Activated CD8-positive, alpha-beta memory T cell treated with anti-CD3 and anti-CD28 coated beads, Interleukin-2, amount 10 ng/mL, durations not matched to agents 7 days and 5 days (primary cell): Measurements from ENCODE around the gene STK32B. TPM values are rescaled to one million over a fixed set of nuclear protein-coding genes. Genes with fewer than 3 reads are reported as not detected.

Experiments
- ATAC-seq: fragments of 150-1000 bp; cut with Tn5 transposase; one replicate; pipeline ENCODE4 v1.10.0; 2021; ENCODE audit warnings: moderate library complexity
- CTCF ChIA-PET: fragments of 350-600 bp; sonication (Branson Sonifier 250); formaldehyde crosslinking; loops from one replicate; lab custom pipeline; 2021; ENCODE audit warnings: antibody characterized with exemption; lab: Charles Lee
- DNase-seq: peaks from one replicate; pipeline ENCODE4 v3.0.0-alpha.2; 2020
- H3K27ac Mint-ChIP-seq: one replicate; pipeline ENCODE4 v1.8.0; 2021; ENCODE audit warnings: mild to moderate bottlenecking, mixed read lengths
- H3K27me3 Mint-ChIP-seq: one replicate; pipeline ENCODE4 v1.8.0; 2021; ENCODE audit warnings: mixed read lengths
- H3K36me3 Mint-ChIP-seq: one replicate; pipeline ENCODE4 v1.8.0; 2021; ENCODE audit warnings: mild to moderate bottlenecking, mixed read lengths
- H3K4me1 Mint-ChIP-seq: one replicate; pipeline ENCODE4 v1.8.0; 2021; ENCODE audit warnings: mixed read lengths
- H3K4me3 Mint-ChIP-seq: one replicate; pipeline ENCODE4 v1.8.0; 2021; ENCODE audit warnings: mild to moderate bottlenecking, moderate library complexity, mixed read lengths
- H3K9me3 Mint-ChIP-seq: one replicate; pipeline ENCODE4 v1.8.0; 2022; ENCODE audit warnings: low read depth, mixed read lengths
- total RNA-seq, 2 experiments: library from RNA; stranded (reverse); gene quantifications; one replicate each; pipeline ENCODE4 v1.2.3, GENCODE V29; 2021

Gene STK32B
- total RNA-seq, 2 experiments from 2014 or later = not detected

DNA sequence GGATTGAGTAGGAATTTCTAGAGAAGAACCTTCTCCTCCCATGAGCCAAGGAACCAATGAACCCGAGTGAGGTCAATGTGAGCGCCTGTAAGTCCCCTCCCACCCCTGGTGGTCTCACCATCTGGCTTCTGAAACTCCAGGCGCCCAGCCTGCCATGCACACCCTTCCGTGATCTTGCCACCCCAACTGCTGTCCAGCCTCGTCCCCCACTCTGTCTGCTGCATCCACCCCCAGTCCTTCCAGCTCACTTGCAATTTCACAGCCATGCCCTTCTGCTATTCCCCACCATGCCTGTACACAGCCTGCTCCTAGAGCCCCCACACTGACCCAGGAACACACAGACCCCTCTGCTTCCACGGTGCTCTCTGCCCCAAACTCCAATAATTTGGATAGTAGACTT, 323.7 kb downstream of the STK32B start:
- ATAC-seq = no peak
- Mint-ChIP-seq H3K9me3 (peaks cover 7% of the 10 kb centered on the region), H3K4me3 (no peak overlapping the region), H3K27ac (no peak overlapping the region), H3K27me3 (no peaks in the 10 kb centered on the region), H3K4me1 (no peaks in the 10 kb centered on the region), H3K36me3 (no peaks in the 10 kb centered on the region)
- CTCF ChIA-PET = no interaction called here
- DNase-seq = no peak

- DNase-seq (no peak), ATAC-seq (no peak)
- no peaks in the 10 kb centered on the region for H3K36me3 Mint-ChIP-seq
- H3K4me1 Mint-ChIP-seq = no peaks in the 10 kb centered on the region
- no peak overlapping the region for H3K27ac Mint-ChIP-seq
- peaks cover 7% of the 10 kb centered on the region for H3K9me3 Mint-ChIP-seq
- CTCF ChIA-PET = no interaction called here
- no peaks in the 10 kb centered on the region for H3K27me3 Mint-ChIP-seq
- no peak overlapping the region for H3K4me3 Mint-ChIP-seq
Measured at GRCh38 chr4:5376015-5376414, 324.7 kb downstream of the STK32B start.

DNA sequence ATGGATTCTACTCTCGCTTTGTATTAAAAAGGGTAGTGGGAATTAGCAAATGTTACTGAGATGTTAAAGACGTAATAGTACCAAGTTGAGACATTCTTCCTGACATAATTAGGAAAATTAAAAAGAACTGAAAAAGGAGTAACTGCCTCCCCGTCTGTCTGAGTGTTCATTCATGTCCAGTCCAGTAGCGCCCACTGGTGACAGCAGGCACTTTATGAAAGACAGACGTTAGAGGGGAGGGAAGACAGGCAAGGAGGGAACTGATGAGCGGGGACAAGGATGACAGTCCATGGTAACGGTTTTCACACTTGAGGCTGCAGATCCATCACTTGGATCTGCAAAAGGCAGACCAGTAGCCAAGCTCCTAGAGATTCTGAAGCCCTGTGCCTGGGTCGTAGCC, 326.7 kb downstream of the STK32B start:
- peaks cover 7% of the 10 kb centered on the region for H3K9me3 Mint-ChIP-seq
- H3K36me3 Mint-ChIP-seq = no peaks in the 10 kb centered on the region
- CTCF ChIA-PET = no interaction called here
- ATAC-seq (no peak), DNase-seq (no peak)
- no peaks in the 10 kb centered on the region for H3K4me1 Mint-ChIP-seq
- no peaks in the 10 kb centered on the region for H3K27me3 Mint-ChIP-seq
- no peak overlapping the region for H3K4me3 Mint-ChIP-seq
- no peak overlapping the region for H3K27ac Mint-ChIP-seq

- Mint-ChIP-seq H3K27me3 (no peaks in the 10 kb centered on the region), H3K4me1 (no peaks in the 10 kb centered on the region), H3K9me3 (peaks cover 7% of the 10 kb centered on the region), H3K4me3 (no peak overlapping the region), H3K36me3 (no peaks in the 10 kb centered on the region), H3K27ac (no peak overlapping the region)
- DNase-seq (no peak), ATAC-seq (no peak)
- CTCF ChIA-PET = no interaction called here
Measured at GRCh38 chr4:5379895-5380294, 328.6 kb downstream of the STK32B start.

DNA sequence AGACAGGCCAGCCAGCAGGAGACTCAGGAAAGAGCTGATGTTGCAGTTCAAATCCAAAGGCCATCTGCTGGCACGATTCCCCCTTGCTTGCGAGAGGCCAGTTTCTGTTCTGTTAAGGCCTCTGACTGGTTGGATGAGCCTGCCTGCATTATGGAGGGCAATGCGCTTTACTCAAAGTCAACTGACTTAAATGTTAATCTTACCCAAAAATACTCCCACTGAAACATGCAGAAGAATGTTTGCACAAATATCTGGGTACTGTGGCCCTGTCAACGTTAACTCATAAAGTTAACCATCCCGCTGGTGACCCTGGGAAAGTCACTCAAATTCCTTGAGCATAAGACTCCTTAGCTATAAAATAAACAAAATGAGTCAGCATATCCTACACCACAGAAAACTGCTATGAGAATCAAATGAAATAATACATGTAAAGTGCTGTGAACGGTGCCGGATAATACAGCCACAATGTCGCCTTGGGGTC, 330.7 kb downstream of the STK32B start:
- no peaks in the 10 kb centered on the region for H3K36me3 Mint-ChIP-seq
- ATAC-seq (no peak), DNase-seq (no peak)
- H3K4me3 Mint-ChIP-seq = no peak overlapping the region
- no peaks in the 10 kb centered on the region for H3K4me1 Mint-ChIP-seq
- H3K27me3 Mint-ChIP-seq = no peaks in the 10 kb centered on the region
- CTCF ChIA-PET = no interaction called here
- H3K9me3 Mint-ChIP-seq = peaks cover 7% of the 10 kb centered on the region
- no peak overlapping the region for H3K27ac Mint-ChIP-seq

GRCh38 chr4:5383191-5383980, 332.1 kb downstream of the STK32B start:
- peaks cover 2% of the 10 kb centered on the region for H3K9me3 Mint-ChIP-seq
- no peak overlapping the region for H3K27ac Mint-ChIP-seq
- no peaks in the 10 kb centered on the region for H3K27me3 Mint-ChIP-seq
- no peaks in the 10 kb centered on the region for H3K4me1 Mint-ChIP-seq
- H3K4me3 Mint-ChIP-seq = no peak overlapping the region
- DNase-seq = no peak
- ATAC-seq = no peak
- CTCF ChIA-PET = no interaction called here
- H3K36me3 Mint-ChIP-seq = no peaks in the 10 kb centered on the region

GRCh38 chr4:5385741-5386311, 334.5 kb downstream of the STK32B start:
- no peak for ATAC-seq
- no peaks in the 10 kb centered on the region for H3K9me3 Mint-ChIP-seq
- H3K4me3 Mint-ChIP-seq = no peak overlapping the region
- no peak for DNase-seq
- CTCF ChIA-PET = no interaction called here
- no peaks in the 10 kb centered on the region for H3K27me3 Mint-ChIP-seq
- H3K4me1 Mint-ChIP-seq = no peaks in the 10 kb centered on the region
- no peaks in the 10 kb centered on the region for H3K36me3 Mint-ChIP-seq
- no peak overlapping the region for H3K27ac Mint-ChIP-seq

GRCh38 chr4:5386921-5387320, 335.6 kb downstream of the STK32B start:
- H3K4me1 Mint-ChIP-seq = no peaks in the 10 kb centered on the region
- H3K4me3 Mint-ChIP-seq = no peak overlapping the region
- DNase-seq (no peak), ATAC-seq (no peak)
- H3K9me3 Mint-ChIP-seq = no peaks in the 10 kb centered on the region
- H3K27ac Mint-ChIP-seq = no peak overlapping the region
- no peaks in the 10 kb centered on the region for H3K27me3 Mint-ChIP-seq
- CTCF ChIA-PET = no interaction called here
- no peaks in the 10 kb centered on the region for H3K36me3 Mint-ChIP-seq

- no peaks in the 10 kb centered on the region for H3K4me1 Mint-ChIP-seq
- H3K27me3 Mint-ChIP-seq = no peaks in the 10 kb centered on the region
- DNase-seq = no peak
- CTCF ChIA-PET = no interaction called here
- H3K4me3 Mint-ChIP-seq = no peak overlapping the region
- no peaks in the 10 kb centered on the region for H3K9me3 Mint-ChIP-seq
- no peak overlapping the region for H3K27ac Mint-ChIP-seq
- H3K36me3 Mint-ChIP-seq = no peaks in the 10 kb centered on the region
- ATAC-seq = no peak
Measured at GRCh38 chr4:5387457-5387856, 336.2 kb downstream of the STK32B start.

DNA sequence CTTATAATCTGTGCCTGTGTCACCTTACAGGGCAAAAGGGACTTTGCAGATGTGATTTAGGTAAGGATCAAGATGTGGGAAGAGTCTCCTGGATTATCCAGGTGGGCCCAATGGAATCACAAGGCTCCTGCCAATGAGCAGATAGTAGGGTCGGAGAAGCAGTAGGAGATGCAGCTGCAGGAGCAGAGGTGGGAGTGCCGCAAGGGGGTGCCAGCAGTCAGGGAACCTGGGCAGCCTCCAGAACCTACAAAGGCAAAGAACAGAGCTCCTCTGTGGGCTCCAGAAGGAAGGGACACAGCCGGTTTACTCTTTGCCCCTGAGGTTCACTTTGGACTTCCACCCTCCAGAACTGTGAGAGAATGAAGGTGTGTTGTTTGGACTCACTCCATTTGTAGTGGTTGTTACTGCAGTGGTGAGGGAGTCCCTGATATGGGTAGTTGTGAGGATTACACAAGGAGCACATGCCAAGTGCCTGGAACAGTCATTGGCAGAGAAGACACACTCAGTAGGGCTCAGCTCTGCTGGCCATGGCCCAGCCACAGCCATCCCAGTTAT, 338.6 kb downstream of the STK32B start:
- ATAC-seq = no peak
- H3K27me3 Mint-ChIP-seq = no peaks in the 10 kb centered on the region
- H3K36me3 Mint-ChIP-seq = no peaks in the 10 kb centered on the region
- no peaks in the 10 kb centered on the region for H3K4me1 Mint-ChIP-seq
- CTCF ChIA-PET = no interaction called here
- H3K9me3 Mint-ChIP-seq = no peaks in the 10 kb centered on the region
- no peak for DNase-seq
- no peak overlapping the region for H3K4me3 Mint-ChIP-seq
- no peak overlapping the region for H3K27ac Mint-ChIP-seq

- no peaks in the 10 kb centered on the region for H3K9me3 Mint-ChIP-seq
- DNase-seq = no peak
- H3K36me3 Mint-ChIP-seq = no peaks in the 10 kb centered on the region
- no peak overlapping the region for H3K4me3 Mint-ChIP-seq
- H3K27ac Mint-ChIP-seq = no peak overlapping the region
- H3K27me3 Mint-ChIP-seq = no peaks in the 10 kb centered on the region
- ATAC-seq = no peak
- no peaks in the 10 kb centered on the region for H3K4me1 Mint-ChIP-seq
- CTCF ChIA-PET = no interaction called here
Measured at GRCh38 chr4:5391492-5391891, 340.2 kb downstream of the STK32B start.

DNA sequence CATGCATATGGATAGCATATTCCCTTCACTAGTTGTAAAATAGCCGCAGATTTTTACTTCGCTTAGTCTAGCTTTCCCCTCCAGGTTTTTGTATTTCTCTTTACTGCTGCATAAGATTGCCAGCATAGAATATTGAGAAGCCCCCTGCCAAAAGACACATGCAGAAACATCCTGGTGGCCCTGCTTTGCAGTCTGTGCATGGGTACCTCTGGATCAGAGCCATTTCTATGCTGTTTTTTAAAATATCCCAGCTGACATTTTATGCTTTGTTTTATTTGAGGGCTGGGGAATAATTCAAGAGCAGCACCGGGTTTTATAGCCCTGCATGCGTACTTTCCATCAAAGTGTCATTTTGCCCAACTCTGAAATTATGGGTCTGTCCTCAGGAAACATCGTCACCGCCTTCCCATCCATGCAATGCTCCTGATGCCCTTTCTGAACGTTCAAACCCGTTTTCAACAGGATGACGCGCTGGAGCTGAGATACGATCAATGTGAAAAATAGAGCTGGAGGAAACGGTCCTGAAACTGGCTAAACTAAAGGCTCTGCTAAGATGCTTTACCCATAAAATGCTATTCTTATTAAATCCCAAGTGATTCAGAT, 342.7 kb downstream of the STK32B start:
- Mint-ChIP-seq H3K27me3 (no peaks in the 10 kb centered on the region), H3K4me3 (no peak overlapping the region), H3K9me3 (no peaks in the 10 kb centered on the region), H3K27ac (no peak overlapping the region), H3K36me3 (no peaks in the 10 kb centered on the region), H3K4me1 (no peaks in the 10 kb centered on the region)
- ATAC-seq (no peak), DNase-seq (no peak)
- CTCF ChIA-PET = no interaction called here

DNA sequence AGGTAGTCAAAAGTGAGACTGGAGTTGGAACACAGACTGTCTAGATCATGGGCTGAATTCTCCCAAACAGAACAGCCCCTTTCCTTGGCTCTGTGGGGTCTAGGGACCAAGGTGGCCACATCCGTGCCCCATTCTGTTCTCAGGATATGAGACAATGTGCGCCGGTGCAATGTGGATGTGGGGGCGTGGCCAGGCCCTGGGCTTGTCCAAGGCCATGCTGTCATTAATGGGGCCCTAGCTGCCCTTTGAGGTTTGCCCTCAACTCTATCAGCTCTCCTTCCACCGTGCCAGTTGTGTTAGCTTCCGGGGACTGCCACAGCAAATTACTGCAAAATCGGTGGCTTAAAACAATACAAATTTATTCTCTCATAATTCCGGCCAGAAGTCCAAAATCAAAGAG, 344.5 kb downstream of the STK32B start:
- Mint-ChIP-seq H3K36me3 (no peaks in the 10 kb centered on the region), H3K9me3 (no peaks in the 10 kb centered on the region), H3K27me3 (no peaks in the 10 kb centered on the region), H3K4me1 (no peaks in the 10 kb centered on the region), H3K4me3 (no peak overlapping the region), H3K27ac (no peak overlapping the region)
- DNase-seq = no peak
- ATAC-seq = no peak
- CTCF ChIA-PET = no interaction called here

- Mint-ChIP-seq H3K4me3 (no peak overlapping the region), H3K9me3 (no peaks in the 10 kb centered on the region), H3K36me3 (no peaks in the 10 kb centered on the region), H3K27ac (no peak overlapping the region), H3K27me3 (no peaks in the 10 kb centered on the region), H3K4me1 (no peaks in the 10 kb centered on the region)
- DNase-seq (no peak), ATAC-seq (no peak)
- CTCF ChIA-PET = no interaction called here
Measured at GRCh38 chr4:5398056-5398455, 346.8 kb downstream of the STK32B start.
